ENCODE results near the gene PRIM1. TPM values are rescaled to one million over a fixed set of nuclear protein-coding genes. Genes with fewer than 3 reads are reported as not detected.
A peak's percentile ranks its signal among the peaks of the same experiment; 100 is the strongest.

Gene PRIM1
- total and polyA plus RNA-seq, 2 of the 13 experiments (the other 11 are each of a cell fraction or from before 2014, with no cell fraction given), result 30.0 to 47.3 TPM

DNA sequence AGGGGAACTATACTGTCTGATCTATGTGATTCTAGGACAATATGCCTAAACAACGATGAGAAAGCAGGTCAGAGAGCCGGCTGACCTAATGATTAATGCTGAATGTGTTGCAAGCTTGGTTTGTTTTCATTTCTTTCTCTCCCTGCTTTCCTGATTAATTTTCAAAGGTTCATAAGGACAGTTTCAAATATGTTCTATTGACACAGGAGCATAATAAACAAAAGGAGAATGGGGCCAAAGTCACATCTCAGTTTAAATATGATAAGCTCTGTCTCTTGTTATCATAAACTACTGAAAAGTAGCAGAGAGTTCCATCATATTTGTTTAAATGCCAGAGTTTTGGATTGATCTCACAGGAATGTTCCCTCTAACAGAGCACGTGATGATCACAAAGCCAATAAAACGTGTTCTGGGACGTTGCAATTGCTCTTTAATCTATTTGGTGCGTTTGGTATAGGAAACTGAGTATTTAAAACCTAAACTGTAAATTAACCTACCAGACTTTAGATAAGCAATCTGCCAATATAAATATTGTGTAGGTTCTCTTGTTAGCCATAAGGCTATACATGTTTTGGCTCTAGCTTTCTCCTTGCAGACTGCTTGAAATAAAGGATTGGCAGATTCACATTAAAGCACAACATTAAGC lies 7.3 kb upstream of the PRIM1 start (continued):
- TF ChIP-seq THRA (CRISPR knock-in tag; IDR thresholded peaks at IDR 0.05; ENCODE audit: borderline replicate concordance) (peak; percentile 49; the same call in 1 of the 2 replicates), ERF (CRISPR knock-in tag; IDR thresholded peaks at IDR 0.05) (no peak; the same call in none of the 2 replicates), ZSCAN12 (CRISPR knock-in tag; IDR thresholded peaks at IDR 0.05) (no peak), FOXO1 (CRISPR knock-in tag; IDR thresholded peaks at IDR 0.05) (peak; percentile 85; the same call in 1 of the 2 replicates), ZNF775 (CRISPR knock-in tag; IDR thresholded peaks at IDR 0.05; ENCODE audit: borderline replicate concordance) (0 out of 2 replicates have a peak, but pooled peaks have one; percentile 7), ELF3 (CRISPR knock-in tag; IDR thresholded peaks at IDR 0.05) (peak; percentile 75), HCFC1 (IDR thresholded peaks at IDR 0.05; ENCODE audit: low read depth, low read length) (no peak), ZGPAT (CRISPR knock-in tag; IDR thresholded peaks at IDR 0.05) (peak; percentile 85), RCOR2 (CRISPR knock-in tag; IDR thresholded peaks at IDR 0.05) (0 out of 2 replicates have a peak, but pooled peaks have one; percentile 30), ISL2 (CRISPR knock-in tag; IDR thresholded peaks at IDR 0.05) (peak; percentile 99), ZNF572 (CRISPR knock-in tag; IDR thresholded peaks at IDR 0.05) (no peak), GATA4 (IDR thresholded peaks at IDR 0.05; ENCODE audit: borderline replicate concordance, low read depth) (peak; percentile 94; the same call in 1 of the 2 replicates), TBX3 (IDR thresholded peaks at IDR 0.05; ENCODE audit: borderline replicate concordance) (peak; percentile 66; the same call in 1 of the 2 replicates), GTF2F1 (IDR thresholded peaks at IDR 0.05; ENCODE audit: low read length) (no peak), TCF7L2 (IDR thresholded peaks at IDR 0.05; ENCODE audit: low read depth, low read length) (peak; percentile 87), ZBTB20 (CRISPR knock-in tag; IDR thresholded peaks at IDR 0.05; ENCODE audit: borderline replicate concordance, low read depth) (peak; percentile 82; the same call in 1 of the 2 replicates), RELA (CRISPR knock-in tag; IDR thresholded peaks at IDR 0.05) (no peak), RARA (CRISPR knock-in tag; IDR thresholded peaks at IDR 0.05) (peak; percentile 87), ASH2L (IDR thresholded peaks at IDR 0.05; ENCODE audit: insufficient read length, low read depth, low read length) (peak; percentile 83)
- TF ChIP-seq, protein P1, sequence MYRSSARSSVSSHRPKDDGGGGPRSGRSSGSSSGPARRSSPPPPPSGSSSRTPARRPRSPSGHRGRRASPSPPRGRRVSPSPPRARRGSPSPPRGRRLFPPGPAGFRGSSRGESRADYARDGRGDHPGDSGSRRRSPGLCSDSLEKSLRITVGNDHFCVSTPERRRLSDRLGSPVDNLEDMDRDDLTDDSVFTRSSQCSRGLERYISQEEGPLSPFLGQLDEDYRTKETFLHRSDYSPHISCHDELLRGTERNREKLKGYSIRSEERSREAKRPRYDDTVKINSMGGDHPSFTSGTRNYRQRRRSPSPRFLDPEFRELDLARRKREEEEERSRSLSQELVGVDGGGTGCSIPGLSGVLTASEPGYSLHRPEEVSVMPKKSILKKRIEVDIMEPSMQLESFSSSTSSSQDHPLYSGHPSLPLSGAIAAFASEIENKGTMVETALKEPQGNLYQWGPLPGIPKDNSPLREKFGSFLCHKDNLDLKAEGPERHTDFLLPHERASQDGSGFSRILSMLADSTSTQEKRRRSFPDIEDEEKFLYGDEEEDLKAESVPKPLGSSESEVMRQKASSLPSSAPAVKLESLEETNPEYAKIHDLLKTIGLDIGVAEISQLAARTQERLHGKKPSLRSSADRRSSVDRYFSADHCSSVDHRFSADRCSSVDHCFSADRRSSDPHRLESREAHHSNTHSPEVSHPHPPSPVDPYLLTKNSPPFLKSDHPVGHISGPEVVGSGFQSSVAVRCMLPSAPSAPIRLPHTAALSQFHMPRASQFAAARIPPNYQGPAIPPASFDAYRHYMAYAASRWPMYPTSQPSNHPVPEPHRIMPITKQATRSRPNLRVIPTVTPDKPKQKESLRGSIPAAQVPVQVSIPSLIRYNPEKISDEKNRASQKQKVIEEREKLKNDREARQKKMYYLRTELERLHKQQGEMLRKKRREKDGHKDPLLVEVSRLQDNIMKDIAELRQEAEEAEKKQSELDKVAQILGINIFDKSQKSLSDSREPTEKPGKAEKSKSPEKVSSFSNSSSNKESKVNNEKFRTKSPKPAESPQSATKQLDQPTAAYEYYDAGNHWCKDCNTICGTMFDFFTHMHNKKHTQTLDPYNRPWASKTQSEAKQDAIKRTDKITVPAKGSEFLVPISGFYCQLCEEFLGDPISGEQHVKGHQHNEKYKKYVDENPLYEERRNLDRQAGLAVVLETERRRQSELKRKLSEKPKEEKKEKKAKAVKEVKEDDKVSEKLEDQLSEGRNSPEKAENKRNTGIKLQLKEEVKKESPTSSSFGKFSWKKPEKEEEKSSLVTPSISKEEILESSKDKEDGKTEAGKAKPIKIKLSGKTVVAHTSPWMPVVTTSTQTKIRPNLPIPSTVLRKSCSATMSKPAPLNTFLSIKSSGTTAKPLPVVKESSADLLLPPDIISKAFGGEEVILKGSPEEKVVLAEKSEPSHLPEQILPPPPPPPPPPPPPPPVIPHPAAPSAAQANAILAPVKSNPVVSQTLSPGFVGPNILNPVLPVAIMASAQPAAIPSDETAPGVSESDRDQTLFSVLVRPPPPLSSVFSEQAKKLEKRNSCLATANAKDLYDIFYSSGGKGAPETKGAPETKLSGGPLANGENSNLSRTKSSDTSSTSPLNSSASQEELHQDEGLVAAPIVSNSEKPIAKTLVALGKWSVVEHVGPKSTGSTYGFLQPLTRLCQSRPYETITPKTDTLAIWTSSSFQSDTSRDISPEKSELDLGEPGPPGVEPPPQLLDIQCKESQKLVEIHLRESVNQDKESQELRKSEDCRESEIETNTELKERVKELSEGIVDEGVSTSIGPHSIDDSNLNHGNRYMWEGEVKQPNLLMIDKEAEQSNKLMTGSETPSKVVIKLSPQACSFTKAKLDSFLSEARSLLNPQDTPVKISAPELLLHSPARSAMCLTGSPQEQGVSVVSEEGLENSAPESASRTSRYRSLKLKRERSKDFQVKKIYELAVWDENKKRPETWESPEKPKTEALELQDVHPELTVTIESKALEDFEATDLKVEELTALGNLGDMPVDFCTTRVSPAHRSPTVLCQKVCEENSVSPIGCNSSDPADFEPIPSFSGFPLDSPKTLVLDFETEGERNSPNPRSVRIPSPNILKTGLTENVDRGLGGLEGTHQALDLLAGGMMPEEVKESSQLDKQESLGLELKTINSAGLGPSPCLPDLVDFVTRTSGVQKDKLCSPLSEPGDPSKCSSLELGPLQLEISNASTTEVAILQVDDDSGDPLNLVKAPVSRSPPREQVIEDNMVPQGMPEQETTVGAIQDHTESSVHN (CRISPR knock-in tag; IDR thresholded peaks at IDR 0.05), result no peak
